Fibroblast of skin of scalp (primary cell): ENCODE measurements around the gene PNPLA7.
"Not testable (repeated sequence)": the region's sequence is repeated elsewhere in the genome, so short reads cannot be mapped to it uniquely, and the experiment has no call there.

Experiments
- DNase-seq: peaks from one replicate; pipeline ENCODE4 v3.0.0-alpha.2; 2013

The PNPLA7 gene

DNA sequence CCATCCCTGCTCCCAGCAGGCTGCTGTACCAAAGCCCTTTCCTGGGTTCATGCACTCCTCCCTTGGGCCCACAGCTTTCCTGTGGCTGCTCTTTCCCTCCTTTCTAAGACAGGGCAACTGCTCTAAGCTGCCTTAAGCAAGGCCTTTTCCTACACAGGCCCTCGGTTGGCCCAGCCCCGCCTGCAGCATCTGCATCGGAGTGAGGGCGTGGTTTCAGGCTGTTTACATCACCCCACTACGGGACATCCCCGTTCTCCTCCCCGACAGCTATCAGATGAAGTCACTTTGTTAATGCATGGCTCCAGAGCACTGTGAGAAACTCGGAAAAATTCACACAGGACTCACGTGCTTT lies 25.1 kb upstream of the PNPLA7 start:
- DNase-seq, result no peak

DNA sequence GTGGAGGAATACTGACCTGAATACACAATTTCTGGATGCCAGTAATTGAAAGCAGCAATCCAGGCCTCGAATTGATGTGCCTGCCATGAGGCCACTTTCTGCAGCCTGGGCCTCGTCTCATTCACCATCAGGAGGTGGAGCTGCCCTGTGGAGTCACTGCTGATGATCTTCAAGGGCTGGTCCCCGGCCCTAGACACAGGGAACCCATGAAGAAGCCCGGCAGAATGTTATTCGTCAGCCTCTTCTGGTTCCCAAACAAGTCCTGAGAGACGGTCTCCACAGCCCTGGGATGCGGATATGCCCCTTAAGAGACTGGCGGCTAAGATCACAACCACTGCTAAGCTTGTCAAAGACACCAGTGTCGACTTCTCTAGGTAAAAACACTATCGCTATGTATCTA lies 24.0 kb upstream of the PNPLA7 start:
- DNase-seq, result no peak

DNA sequence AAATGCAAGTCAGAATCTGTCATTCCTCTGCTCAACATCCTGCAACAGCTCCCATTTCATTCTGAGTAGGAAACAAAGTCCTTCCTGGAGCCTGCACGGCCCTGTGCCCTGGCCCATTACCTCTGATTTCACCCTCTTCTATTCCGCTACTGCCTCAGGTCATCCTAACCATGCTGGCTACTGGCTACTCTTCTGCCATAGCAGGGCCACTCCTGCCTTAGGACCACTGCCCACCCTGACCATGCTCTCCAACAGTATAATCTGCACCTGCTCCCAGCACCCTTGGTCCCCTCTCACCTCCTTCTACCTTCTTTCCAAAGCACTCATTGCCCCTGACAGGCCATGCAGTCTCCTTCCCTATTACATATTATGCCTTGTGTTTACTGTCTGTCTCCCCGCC lies 20.4 kb upstream of the PNPLA7 start:
- DNase-seq, result no peak

- no peak for DNase-seq
These were observed 19.5 kb upstream of the PNPLA7 start for GRCh38 chr9:137569609-137570203.

DNA sequence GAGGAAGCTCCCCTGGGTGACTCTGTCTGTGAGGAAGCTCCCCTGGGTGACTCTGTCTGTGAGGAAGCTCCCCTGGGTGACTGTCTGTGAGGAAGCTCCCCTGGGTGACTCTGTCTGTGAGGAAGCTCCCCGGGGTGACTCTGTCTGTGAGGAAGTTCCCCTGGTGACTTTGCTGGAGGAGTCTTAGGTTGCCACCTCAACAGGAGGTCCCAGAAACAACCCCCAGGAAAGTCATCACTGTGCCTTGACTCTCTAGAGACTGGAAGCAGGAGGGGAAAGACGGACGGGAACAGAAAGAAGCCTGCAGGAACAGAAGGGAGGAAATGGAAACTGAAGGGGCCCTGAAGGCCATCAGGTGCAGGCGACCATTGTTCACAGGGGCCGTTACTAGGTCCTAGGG lies 18.2 kb upstream of the PNPLA7 start:
- DNase-seq, result not testable (repeated sequence)

DNA sequence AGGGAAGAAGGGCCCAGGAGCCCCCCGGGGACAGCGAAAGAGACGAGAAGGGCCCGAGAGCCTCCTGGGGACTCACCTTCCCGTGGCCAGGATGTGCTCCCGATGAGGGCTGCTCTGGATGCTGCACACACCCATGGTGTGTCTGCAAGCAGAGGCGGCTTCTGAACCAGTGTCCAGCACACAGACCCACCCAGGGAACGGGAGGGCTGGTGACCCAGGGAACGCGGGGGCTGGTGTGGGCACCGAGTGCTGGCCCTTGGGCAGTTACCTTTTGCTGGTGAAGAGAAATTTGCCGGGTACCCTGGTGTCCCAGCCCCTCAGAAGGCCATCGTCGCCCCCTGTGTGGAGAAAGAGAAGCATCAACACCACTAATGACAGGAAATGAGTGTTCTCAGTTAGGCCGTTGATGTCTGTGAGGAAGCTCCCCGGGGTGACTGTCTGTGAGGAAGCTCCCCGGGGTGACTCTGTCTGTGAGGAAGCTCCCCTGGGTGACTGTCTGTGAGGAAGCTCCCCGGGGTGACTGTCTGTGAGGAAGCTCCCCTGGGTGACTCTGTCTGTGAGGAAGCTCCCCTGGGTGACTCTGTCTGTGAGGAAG lies 14.7 kb upstream of the PNPLA7 start:
- no peak for DNase-seq

- DNase-seq, result no peak
These were observed 13.9 kb upstream of the PNPLA7 start for GRCh38 chr9:137564134-137564533.

DNA sequence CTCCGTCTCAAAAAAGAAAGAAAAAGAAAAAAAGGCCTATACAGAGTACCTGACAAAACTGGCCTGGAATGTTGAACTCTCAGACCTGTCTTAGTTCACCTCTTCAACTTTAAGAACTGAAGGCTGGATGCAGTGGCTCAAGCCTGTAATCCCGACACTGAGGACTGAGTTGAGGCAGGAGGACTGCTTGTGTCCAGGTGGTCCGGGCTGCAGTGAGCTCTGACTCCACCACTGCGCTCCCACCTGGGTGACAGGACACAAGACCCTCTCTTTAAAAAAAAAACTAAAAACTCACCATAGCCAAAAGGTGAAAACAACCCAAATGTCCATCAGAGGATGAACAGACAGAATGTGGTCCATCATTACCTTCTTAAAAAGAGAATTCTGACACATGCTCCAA lies 7.9 kb upstream of the PNPLA7 start:
- no peak for DNase-seq

DNA sequence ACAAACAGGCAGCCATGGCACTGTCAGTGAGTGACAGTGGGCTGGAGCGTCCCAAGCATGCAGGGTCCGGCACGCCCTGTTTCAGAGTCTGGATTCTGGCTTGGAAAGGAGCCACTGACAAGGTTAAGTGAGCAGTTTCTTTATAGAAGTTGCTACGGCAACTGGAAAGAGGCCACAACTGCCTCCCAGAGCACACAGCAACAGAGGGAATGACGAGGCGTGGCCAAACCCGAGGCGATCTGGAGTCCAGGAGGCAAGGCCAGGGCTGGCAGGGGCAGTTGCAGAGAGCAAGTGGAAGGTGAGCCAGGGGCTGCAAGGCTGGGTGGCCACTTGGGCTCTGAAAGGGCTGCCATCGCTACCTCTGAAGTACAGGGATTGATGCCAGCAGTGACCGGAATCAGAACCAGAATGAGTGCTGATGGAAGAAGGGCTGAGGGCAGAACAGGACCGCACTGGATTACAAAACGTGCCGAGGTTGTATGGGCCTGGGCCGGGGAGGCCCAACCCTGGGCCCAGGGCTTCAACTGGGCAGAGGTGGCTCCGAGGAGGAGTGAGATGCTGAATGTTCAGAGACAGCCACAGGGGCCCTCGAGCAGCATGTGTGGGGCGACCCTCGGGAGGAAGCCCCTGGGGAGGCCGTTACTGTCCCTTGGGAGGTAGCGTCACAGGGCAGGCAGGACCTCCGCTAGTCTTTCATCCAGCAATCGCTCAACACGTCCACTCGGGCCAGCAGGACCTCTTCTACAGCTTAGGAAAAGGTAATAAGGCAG lies 6.1 kb upstream of the PNPLA7 start:
- no peak for DNase-seq

- DNase-seq, result no peak
These were observed 5.0 kb upstream of the PNPLA7 start for GRCh38 chr9:137555179-137555578.

DNA sequence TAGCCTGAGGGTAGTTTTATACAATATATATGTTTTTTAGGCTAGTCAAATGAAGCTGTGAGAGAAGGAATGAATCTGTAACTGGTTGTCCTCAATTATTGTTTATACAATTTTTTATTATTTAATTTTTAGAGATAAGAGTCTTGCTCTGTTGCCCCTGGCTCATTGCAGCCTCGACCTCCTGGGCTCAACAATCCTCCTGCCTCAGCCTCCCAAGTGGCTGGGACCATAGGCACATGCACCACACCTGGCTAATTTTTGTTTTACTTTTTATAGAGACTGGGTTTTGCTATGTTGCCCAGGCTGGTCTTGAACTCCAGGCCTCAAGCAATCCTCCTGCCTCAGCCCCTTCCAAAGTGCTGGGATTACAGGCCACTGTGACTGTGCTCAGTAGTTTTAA lies 4.1 kb upstream of the PNPLA7 start:
- DNase-seq, result no peak

DNA sequence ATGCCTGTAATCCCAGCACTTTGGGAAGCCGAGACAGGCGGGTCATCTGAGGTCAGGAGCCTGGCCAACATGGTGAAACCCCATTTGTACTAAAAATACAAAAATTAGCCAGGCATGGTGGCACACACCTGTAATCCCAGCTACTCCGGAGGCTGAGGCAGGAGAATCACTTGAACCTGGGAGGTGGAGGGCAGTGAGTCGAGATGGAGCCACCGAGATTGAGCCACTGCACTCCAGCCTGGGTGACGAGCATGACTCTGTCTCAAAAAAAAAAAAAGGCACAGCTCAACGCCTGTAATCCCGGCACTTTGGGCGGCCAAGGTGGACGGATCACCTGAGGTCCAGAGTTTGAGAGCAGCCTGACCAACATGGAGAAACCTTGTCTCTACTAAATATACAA lies 3.5 kb upstream of the PNPLA7 start:
- DNase-seq, result not testable (repeated sequence)

DNA sequence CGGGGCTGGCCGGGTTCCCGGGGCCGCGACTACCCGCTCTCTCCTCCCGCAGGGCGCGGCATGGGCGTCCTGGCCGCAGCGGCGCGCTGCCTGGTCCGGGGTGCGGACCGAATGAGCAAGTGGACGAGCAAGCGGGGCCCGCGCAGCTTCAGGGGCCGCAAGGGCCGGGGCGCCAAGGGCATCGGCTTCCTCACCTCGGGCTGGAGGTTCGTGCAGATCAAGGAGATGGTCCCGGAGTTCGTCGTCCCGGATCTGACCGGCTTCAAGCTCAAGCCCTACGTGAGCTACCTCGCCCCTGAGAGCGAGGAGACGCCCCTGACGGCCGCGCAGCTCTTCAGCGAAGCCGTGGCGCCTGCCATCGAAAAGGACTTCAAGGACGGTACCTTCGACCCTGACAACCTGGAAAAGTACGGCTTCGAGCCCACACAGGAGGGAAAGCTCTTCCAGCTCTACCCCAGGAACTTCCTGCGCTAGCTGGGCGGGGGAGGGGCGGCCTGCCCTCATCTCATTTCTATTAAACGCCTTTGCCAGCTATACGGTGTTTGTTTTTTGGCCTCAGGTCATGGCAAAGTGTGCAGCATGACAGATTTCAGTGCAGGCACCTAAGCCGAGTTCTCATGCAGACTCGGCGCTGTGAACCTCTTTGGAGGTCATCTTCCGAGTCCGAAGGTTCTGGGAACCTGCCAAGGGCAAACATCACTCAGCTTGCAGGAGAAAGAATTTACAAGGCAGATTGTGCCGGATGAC lies 2.0 kb upstream of the PNPLA7 start:
- DNase-seq, result no peak

GRCh38 chr9:137551264-137552021 lies 1.2 kb upstream of the PNPLA7 start, which contains the start of gene MRPL41:
Gene MRPL41 (plus strand): TSS chr9:137551879. CDS start chr9:137552082, 203 bp downstream.
- DNase-seq, result peak; percentile 88

- DNase-seq, result not testable (repeated sequence)
These were observed 709 bp upstream of the PNPLA7 start for GRCh38 chr9:137550958-137551263.

GRCh38 chr9:137547687-137548543 lies 2.3 kb downstream of the PNPLA7 start:
- no peak for DNase-seq

DNA sequence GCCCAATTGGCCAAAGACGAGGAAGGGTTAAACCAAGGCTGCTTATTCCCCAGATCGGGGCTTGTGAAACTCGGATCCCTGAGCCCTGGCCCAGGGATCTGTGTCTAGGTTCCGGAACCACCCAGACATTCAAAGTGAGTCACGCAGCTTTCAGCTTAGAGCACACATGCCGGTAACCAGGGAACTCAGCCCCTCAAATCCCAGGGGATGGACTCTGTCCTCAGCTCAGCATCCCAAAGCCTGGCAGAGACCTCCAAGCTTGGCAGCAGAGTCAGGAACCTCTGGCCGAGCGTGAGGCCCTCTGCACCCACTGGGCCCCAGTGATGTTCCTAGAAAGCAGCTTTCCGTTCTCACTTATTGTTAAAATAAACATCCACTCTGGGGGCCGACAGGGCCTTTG lies 5.1 kb downstream of the PNPLA7 start:
- DNase-seq, result peak; percentile 42

DNA sequence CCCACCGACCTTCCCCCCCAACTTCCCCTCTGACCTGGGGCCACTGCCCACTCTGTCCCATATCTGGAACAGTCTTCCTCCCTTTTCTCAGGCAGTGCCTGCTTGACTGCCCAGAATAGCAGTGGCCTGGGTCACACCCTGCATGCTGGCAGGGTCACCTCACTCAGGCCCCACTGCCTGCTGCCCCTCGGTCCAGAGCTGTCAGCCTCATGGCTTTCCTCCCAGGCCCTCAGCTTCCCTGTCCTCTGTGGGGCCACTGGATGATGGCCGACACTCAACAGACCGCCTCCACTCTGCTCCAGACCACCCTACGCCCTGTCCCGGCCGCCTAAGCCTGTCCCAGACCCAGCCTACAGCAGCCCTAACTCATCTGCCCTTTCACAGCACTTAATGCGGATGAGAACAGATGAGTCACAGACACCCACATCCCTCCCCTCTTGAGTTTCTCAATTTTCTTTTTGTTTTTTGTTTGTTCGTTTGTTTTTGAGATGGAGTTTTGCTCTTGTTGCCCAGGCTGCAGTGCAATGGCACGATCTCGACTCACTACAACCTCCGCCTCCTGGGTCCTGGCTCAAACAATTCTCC lies 5.9 kb downstream of the PNPLA7 start:
- DNase-seq, result no peak

DNA sequence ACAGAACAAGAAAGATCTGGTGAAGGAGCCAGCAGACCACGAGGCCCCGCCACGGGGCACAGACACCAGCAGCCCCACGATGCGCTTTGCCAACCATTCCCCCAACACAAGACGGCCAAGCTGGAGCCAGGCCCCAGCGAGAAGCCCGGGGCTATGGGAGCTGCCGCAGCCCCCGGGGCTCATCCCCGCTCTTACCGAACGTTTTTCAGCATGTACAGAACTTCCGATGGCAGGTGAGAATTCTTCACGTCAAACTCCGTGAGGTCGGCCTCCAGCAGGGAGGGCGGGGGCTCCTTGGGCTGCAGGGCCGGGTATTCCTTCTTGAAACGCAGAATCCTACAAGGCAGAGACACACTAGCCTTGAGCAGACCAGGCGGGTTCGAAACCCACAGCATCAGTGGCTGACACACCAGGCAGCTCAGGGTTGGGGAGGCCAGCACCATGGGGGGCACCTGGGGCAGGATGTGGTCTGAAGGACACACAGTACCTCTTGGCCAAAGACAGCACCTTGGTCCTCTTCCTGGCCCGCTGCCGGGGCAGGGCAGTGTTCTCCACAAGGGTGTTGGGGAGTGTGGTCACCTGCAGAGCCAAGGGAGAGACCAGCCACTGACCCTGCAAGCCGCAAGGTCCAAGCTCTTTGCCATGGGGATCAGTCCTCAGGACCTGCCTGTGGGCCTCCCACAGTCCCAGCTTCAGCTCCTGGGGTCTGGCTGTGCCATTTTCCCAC lies 6.8 kb downstream of the PNPLA7 start:
- no peak for DNase-seq

- no peak for DNase-seq
These were observed 7.7 kb downstream of the PNPLA7 start for GRCh38 chr9:137542486-137542885.

GRCh38 chr9:137540536-137540935 lies 9.7 kb downstream of the PNPLA7 start:
- no peak for DNase-seq
